Measurements from ENCODE around the gene LYRM4.

GRCh38 chr6:5192135-5192794 lies 68.5 kb downstream of the LYRM4 start:
- no peak for TF ChIP-seq CTCF (conservative IDR thresholded peaks at IDR 0.05; ENCODE audit: low read depth in 2 of 2)
- TF ChIP-seq EZH2 (IDR thresholded peaks at IDR 0.05; ENCODE audit: low read depth, unreplicated experiment) = no peak
- no peak for TF ChIP-seq REST (IDR thresholded peaks at IDR 0.05; ENCODE audit: unreplicated experiment)
- no peak for TF ChIP-seq EZH2phosphoT487 (IDR thresholded peaks at IDR 0.05; ENCODE audit: unreplicated experiment)
- no peak for TF ChIP-seq CREB1 (CRISPR knock-in tag; IDR thresholded peaks at IDR 0.05; ENCODE audit: low read depth)
- TF ChIP-seq JUNB (IDR thresholded peaks at IDR 0.05; ENCODE audit: unreplicated experiment) = no peak
- no peak for TF ChIP-seq POLR2AphosphoS5 (IDR thresholded peaks at IDR 0.05; ENCODE audit: low read depth)
